ENCODE data around the gene TNIP3. TPM values are rescaled to one million over a fixed set of nuclear protein-coding genes. Genes with fewer than 3 reads are reported as not detected.

Gene TNIP3
- total RNA-seq, 1 experiment from 2014 or later = 1.9 TPM

- DNase-seq (ENCODE audit: low spot score) = no peak
Measured at GRCh38 chr4:121088867-121089266, 75.3 kb downstream of the TNIP3 start.

Other genes starting within 250 kb of the TNIP3 start
- gene PRDM5, start 241.6 kb downstream of the TNIP3 start, total RNA-seq (2014; rRNA removed; shearing (Covaris generic)) = 13.1 and 14.6 TPM in 2 replicates
- gene NDNF, start 91.8 kb downstream of the TNIP3 start, total RNA-seq (2014; rRNA removed; shearing (Covaris generic)) = 0.14 and 0.29 TPM in 2 replicates
- not detected in 2 replicates for gene QRFPR, start 216.7 kb upstream of the TNIP3 start, total RNA-seq (2014; rRNA removed; shearing (Covaris generic))